GM12801 (cell line): ENCODE measurements around the gene CGAS.

ENCODE experiments used
- CTCF ChIP-seq: IDR thresholded peaks from one replicate; pipeline ENCODE4 v1.5.1; 2011; ENCODE audit warnings: control low read depth; ENCODE audit not compliant: insufficient read length; ENCODE audit errors: extremely low read depth

The CGAS gene

GRCh38 chr6:73394577-73395354, 57.3 kb downstream of the CGAS start, which contains the start of gene DDX43:
Gene DDX43 (plus strand): TSS chr6:73394828. CDS start chr6:73394906, 78 bp downstream.
- no peak for TF ChIP-seq CTCF

- no peak for TF ChIP-seq CTCF
These were observed 58.8 kb downstream of the CGAS start for GRCh38 chr6:73393278-73393677.

GRCh38 chr6:73391675-73392074, 60.4 kb downstream of the CGAS start:
- TF ChIP-seq CTCF = no peak

- TF ChIP-seq CTCF = no peak
These were observed 62.2 kb downstream of the CGAS start for GRCh38 chr6:73389854-73390253.

- no peak for TF ChIP-seq CTCF
These were observed 63.1 kb downstream of the CGAS start for GRCh38 chr6:73388800-73389512.

GRCh38 chr6:73388433-73388799, 63.7 kb downstream of the CGAS start:
- TF ChIP-seq CTCF = no peak

- TF ChIP-seq CTCF = no peak
These were observed 69.5 kb downstream of the CGAS start for GRCh38 chr6:73382462-73383113.
